Hypothalamus (tissue), 51 donors: ENCODE data around the gene UVRAG.
"Not testable (repeated sequence)": the region's sequence is repeated elsewhere in the genome, so short reads cannot be mapped to it uniquely, and the experiment has no call there.

Experiments
- DNase-seq, 51 donors: peaks; one replicate each; lab custom pipeline; 2025; lab: John Stamatoyannopoulos, UW

Gene UVRAG

DNA sequence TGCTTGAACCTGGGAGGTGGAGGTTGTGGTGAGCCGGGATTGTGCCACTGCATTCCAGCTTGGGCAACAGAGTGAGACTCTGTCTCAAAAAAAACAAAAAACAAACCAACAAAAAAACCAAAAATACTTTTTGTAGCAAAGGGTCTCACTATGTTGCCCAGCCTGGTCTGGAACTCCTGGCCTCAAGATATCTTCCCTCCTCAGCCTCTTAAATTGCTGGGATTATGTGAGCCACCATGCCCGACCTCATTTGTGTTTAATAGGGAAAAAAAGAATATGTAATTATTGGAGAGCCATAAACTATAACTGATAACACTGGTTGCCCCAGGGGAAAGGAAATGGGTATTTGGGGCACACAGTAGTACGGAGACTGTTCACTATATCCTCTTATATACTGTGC is 19.7 kb downstream of the UVRAG start:
- DNase-seq, result no peak

DNA sequence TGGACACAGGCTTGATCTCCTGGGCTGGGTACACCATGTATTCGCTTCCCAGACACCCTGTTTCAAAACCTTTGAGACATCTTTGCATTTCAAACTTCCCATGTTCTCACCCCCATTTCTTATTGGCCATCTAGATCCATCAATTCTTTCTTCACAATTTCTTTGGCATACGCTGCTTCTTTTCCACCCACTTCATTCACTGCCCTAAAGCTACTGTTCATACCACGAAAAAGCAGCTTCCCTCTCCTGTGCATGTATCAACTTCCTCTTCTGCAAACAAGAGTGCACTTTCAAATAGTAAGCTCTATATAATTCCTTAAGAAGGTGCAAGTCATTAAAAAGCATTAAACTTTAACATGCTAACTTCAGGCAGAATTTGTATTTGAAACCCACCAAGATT is 21.4 kb downstream of the UVRAG start:
- no peak for DNase-seq

DNA sequence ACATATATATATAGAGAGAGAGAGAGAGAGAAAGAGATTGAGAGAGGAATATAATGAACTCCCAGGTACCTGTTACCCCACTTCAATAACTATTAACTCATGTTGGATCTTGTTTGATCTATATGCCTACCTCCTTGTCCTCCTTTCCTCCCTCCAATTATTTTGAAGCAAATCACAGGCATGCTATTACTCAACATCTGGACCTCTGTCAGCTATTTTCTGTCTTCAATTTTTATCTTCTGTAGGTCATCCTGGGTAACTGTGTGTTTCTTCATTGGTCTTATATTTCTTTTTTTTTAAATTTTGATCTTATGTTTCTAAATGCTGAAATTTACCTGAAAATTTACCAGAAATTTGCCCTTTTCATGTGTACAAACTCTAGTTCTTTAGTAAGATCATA is 24.8 kb downstream of the UVRAG start:
- DNase-seq, result no peak

DNA sequence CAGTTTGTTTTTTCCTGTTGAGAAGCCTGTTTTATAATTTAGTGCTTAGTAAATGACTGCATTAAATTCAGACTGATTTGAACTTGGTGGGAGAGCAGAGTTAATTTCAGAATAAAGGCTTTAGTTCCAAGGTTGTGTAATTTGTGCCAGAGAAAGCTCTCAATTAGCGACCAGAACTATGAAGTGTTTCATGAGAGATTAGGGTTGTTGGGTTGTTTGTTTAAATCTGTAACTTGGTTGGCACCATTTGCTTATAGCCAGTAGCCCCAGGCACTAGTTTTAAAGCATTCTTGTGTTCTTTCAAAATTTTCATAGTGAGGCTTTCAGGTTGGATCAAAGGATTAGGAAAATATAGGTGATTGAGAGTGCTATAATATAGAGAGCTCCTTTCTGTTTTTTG is 25.5 kb downstream of the UVRAG start:
- DNase-seq, result no peak

DNA sequence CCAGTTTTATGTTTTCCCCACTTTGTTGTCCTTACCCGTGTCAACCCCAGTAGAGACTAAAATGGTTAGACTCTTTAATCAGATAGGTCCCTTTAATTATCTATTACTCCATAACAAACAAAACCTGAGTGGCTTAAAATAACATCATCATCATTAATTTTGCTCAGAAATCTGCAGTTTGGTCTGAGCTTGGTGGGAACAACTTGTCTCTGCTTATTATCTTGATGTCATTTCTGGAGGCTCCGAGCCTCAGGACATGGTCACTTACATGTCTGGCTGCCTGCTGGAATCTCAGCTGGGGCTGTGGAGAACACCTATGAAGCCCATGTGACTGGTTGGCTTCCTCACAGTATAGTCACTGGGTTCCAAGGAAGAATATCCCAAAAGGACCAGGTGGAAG is 26.7 kb downstream of the UVRAG start:
- no peak for DNase-seq

DNA sequence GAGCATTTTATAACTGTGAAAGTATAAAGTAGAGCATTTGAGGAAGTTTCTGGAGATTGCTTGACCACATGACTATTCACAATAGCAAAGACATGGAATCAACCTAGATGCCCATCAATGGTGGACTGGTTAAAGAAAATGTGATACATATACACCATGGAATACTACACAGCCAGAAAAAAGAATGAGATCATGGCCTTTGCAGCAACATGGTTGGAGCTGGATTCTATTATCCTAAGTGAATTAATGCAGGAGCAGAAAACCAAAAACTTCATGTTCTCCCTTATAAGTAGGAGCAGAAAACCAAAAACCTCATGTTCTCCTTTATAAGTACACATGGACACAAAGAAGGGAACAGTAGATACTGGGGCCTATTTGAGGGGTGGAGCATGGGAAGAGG is 30.3 kb downstream of the UVRAG start:
- DNase-seq, result no peak

DNA sequence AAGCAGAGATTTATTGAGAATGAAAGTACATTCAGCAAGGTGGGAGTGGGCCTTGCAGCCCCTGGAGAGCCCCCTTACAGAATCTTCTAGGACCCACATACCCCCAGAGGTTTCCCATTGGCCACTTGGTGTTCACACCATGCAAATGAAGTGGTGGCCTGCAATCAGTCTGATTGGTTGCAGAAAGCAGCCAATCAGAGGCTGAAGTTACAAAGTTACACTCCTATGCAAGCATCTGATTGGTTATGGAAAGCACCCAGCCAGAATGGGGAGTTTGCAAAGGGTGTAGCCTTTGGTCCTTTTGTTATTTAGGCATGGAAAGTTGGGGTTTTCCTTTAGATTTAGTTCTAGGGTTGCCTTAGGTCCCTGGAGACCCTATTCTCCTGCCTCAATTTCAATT is 34.9 kb downstream of the UVRAG start:
- no peak for DNase-seq

DNA sequence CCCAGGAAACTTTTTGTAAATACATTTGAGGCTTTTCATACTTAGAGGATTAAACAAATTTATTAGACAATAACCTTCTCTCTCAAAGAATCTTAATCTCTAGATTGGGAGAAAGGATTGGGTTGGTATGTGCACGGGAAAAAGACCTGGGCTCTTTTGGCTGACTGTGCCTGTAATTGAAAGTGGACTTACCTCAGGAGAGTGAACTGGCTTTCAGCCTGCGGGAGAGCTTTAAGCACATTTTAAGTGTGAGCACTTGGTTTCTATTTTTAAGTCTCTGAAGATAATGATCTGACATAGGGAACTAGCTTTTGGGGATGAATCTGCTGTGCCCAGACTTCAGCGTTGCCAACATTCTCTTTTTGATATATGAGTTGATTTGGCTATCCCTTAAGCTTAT is 35.8 kb downstream of the UVRAG start:
- DNase-seq, result no peak

DNA sequence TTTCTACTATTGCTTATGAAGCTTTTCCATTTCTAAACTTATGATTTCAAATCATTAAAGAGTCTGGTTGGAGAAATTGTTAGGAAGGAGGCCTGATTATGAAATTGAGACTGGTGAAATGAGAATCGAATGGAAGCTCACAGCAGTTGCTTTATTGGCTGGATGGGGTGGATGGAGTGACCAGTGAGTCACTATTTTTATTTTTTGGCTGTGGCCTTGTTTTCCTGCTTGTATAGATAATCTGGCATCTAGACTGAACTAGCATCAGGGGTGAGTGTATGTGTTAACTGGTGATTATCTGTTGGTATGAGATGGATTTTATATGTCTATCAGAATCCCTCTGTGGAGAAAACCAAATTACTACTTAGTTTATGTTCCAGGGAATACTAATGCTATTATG is 36.2 kb downstream of the UVRAG start:
- DNase-seq, result no peak

DNA sequence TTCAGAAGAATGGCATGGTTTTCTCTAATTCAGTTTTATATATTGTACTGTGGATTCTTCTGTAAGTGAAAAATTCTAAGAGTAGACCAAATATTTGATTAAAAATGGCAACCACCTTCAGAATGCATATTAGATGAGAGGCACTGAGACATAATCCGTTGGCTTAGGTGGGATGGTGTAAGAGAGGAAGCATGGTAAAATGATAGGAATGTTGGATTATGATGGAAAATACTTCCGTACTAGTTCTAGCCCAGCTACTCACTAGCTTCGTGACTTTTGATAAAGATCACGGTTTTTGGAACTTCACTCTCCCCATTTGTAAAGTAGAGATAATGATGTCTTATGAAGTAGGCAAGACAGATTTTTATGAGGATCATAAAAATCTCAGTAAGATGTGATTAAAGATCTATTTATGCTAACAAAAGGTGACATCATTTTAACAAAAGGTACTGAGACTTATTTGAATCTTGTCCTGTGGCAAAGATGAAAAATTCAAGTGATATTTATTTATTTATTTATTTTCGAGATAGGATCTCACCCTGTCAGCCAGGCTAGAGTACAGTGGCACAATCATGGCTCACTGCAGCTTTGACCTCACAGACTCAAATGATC is 37.5 kb downstream of the UVRAG start:
- no peak for DNase-seq

DNA sequence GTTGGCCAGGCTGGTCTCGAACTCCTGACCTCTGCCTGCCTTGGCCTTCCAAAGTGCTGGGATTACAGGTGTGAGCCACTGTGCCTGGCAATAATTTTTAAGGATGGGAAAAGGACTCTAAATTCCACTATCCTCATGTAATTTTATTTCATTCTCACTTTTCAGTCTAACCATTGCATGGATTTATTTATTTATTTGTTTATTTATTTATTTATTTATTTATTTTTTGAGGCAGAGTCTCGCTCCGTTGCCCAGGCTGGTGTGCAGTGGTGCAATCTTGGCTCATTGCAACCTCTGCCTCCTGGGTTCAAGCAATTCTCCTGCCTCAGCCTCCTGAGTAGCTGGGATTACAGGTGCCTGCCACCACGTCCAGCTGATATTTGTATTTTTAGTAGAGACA is 38.6 kb downstream of the UVRAG start:
- not testable (repeated sequence) for DNase-seq

DNA sequence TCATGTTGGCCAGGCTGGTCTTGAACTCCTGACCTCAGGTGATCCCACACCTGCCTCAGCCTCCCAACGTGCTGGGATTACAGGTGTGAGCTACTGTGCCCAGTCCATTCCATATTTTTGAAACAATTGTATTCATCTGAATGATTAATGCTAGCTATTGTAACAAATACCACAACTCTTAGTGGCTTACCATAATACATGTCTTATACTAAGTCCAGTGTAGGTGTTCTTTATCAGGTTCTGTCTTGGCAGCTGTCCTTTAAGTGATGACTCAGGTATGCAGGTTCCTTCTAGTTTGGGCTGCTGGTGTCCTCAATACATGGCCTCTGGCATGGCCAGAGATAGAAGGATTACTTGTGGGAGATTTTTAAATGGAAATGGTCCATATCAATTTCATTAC is 39.0 kb downstream of the UVRAG start:
- no peak for DNase-seq

DNA sequence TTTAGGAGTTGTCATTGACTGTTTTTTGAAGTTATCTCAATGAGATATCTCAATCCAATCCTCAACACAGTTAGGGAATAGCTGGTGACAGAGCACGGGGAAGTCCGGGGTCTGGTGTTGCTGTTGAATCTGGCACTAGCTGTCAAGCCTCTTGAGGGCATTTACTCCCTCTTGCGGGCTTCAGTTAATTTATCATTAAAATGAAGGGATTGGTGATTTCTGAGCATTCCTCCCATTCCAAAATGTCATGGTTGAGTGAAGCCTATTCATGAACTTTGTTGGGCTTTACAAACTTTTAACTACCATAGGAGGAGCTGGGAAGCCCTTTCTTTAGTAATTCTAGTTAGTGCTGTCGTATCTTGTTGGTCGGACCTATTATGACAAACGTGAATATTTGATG is 40.2 kb downstream of the UVRAG start:
- DNase-seq, result no peak

DNA sequence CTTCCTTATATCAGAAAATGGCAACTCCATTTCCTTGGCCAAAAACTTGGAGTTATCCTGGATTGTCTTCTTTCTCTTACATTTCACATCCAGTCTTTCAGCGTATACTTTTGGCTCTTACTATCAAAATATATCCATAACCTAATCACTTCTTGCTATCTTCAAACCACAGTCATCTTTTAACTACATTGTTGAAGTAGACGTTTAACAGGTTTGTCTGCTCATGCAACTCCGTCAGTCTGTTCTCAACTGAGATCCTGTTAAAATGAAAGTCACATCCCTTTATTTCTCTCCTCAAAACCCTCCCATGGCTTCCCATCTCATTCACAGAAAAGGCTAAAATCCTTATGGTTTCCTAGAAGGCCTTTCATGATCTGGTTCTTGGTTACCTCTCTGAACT is 41.9 kb downstream of the UVRAG start:
- DNase-seq, result no peak

DNA sequence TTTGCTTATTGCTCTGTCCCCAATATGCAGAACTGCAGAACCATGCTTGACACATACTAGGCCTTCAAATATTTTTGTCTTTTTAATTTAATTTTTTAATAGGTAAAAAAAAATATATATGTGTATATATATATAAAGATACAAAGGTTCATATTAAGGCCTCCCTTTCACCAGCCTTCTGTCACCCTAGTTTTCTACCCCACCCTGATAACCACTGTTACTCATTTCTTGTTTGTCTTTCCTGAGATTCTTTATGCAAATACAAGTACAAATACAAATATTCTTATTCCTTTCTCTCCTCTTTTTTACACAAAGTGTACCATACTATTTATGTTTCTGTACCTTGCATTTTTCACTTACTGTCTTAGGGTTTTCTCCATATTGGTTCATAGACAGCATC is 43.0 kb downstream of the UVRAG start:
- DNase-seq, result no peak

DNA sequence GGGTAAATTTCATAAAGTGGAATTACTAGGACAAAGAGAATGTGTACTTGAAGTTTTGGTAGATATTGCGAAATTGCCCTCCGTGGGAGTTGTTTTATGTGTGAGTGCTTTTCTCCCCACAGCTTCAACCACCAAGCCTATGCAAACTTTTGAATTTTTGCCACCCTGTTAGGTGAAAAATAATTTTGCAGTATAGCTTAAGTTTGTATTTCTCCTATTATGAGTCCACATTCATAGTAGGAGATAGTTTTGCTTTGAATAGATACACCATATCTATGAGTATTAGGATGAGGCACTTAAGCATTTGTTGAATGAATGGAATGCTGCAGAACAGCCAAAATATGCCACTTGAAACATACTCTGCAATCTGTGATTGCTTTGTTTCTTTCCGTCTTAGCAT is 43.6 kb downstream of the UVRAG start:
- DNase-seq, result no peak

DNA sequence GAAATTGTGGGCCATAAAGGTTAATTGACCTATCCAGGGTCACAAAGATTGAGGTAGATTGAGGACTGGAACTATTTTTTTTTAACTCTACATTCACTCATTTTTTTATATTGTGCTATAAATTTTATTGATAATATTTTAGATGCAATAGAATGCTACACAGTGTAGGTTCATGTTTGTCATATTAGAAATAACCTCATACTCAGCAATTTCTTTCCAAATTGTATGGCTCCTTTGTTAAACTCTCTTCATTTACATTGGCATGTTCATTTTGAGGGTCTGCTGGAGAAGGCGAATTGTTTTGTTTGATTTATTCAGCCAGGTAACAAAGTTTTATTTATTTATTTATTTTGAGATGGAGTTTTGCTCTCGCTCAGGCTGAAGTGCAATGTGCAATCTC is 44.6 kb downstream of the UVRAG start:
- no peak for DNase-seq

DNA sequence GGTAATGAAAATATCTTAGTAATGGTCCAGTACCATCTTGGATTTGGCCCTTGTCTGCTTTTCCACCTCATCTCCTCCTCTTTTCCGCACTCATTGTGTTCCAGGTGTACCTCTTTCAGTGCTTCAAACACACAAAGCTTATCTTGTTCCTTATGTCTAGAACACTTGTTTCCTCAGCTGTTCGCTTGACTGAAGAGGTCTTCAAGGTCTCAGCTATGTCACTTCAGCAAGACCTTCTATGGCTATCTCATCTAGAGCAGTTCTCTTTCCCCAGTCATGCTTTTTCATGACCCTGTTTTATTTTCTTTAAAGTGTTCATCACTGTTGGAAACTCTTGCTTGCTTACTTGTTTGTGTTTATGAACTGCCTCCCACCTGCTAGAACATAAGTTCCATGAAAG is 47.4 kb downstream of the UVRAG start:
- DNase-seq, result no peak

DNA sequence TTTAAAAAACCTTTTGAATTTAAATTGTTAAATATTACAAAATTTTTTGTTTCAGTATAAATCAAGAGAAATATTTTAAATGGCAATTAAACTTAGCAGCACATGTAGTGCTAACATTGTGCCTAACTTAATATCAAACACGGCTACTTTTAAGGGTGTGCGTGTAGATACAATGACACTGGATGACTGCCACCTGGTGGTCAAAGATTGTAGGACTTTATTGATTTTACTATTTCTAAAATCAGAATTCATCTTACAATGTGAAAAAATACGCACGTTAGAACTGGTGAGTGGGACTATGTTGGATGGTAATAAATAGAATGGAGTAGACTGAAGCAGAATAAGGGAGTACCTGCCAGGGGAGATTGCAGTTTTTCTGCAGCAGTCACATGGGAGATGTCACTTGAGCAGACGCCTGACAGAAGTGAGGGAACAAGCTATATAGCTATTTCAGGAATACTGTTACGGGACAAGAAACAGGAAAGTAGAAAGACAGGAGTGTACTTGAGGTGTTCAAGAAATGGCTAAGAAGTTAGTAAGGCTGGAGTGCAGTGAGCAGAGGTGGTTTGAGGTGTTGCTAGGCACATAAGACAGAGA is 52.9 kb downstream of the UVRAG start:
- DNase-seq, result peak in 4 of 51 donors; percentile 17 to 50 (median 36)

DNA sequence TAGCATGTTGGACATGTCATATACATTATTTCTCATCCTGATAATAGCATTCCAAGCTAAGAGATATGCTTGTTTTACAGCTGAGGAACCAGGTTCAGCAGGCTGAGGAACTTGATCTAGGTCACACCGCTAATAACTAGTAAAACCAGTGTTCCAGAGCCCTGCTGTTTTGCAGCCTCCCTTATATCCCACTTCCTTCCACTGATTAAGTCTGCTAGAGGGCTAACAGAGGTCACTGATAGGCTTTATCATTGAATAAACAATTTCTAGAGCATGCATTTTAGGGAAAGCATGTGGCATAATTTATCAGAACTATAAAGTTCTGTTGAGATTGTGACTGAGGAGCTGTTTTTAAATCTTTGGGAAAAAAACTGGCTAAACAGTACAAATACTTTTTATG is 54.0 kb downstream of the UVRAG start:
- DNase-seq, result no peak

DNA sequence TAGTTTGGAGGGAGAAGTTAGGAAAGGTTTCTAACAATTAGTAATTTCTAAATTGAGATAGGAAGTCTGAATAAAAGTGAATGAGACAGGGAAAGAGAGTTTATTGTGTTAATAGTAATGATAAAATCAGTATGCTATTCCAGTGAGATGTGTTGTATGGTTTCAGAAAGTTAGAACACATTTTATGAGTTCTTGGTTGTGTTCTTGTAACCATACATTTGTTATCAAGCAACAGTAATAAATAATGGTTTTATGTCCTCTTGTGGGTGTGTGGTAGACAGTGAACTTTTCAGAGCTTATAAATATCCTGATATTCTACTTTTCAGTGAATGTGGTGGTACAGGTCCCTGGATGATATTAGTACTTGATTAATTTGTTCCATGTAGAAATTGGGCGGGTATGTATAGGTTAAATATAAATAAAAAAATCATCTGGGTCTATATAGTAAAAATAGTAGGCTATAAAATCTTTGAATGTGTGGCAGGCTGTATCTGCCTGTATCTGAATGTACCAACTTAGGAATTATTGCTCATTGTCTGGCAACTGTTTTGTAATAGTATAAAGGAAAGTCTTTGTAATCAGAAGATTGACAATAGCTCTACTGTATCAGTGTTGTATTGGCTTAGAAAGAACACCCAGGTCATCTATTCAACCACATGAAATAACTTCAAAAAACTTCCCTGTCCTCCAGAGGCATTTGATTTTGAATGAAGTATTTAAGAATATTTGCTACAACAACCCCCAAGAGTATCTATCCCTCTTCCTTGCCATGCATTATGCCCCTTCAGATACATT is 54.8 kb downstream of the UVRAG start:
- DNase-seq, result peak in 1 of 51 donors; percentile 34

DNA sequence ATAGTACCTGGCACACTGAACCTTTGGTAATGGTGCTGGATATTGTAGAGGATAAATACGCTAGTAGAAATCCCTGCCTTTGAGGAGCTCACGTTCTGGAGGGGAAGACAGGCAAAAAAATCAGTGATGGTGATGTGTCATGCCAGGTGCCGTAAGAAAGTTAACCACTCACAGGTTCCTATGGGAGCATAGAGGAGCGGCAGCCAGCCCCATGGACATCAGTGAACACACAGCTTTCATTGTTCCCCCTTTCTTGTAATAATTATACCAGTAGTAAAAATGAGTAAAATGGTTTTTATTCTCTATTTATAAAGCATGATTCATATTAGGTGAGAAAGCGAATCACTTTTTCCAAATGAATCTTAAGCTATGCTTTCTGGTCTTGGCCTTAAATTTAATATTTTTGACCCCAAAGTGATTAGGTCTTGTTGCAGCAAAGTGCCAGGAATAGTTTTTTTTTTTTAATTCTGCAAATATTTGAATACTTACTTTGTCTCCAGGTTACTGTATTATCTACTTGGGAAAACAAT is 57.9 kb downstream of the UVRAG start:
- DNase-seq, result peak in 2 of 51 donors; percentile 9 to 32
